Nephron progenitor cell (in vitro differentiated cells): ENCODE measurements around the gene NADSYN1.
A peak's percentile ranks its signal among the peaks of the same experiment; 100 is the strongest.

ENCODE experiments used
- DNase-seq: peaks from one replicate; pipeline ENCODE4 v3.0.0; 2021
- H3K27ac Mint-ChIP-seq: 2 replicates; pipeline ENCODE4 v1.8.0; 2021; ENCODE audit warnings: mild to moderate bottlenecking, moderate library complexity, mixed read lengths
- H3K27me3 Mint-ChIP-seq: 2 replicates; pipeline ENCODE4 v1.8.0; 2021; ENCODE audit warnings: mild to moderate bottlenecking, low read depth, mixed read lengths; ENCODE audit not compliant: poor library complexity
- H3K36me3 Mint-ChIP-seq: 2 replicates; pipeline ENCODE4 v1.8.0; 2021; ENCODE audit warnings: low read depth, mixed read lengths
- H3K4me1 Mint-ChIP-seq: 2 replicates; pipeline ENCODE4 v1.8.0; 2021; ENCODE audit warnings: mixed read lengths
- H3K4me3 Mint-ChIP-seq: 2 replicates; pipeline ENCODE4 v1.8.0; 2021; ENCODE audit warnings: mild to moderate bottlenecking, moderate library complexity, mixed read lengths
- H3K9me3 Mint-ChIP-seq: 2 replicates; pipeline ENCODE4 v1.8.0; 2021; ENCODE audit warnings: mild to moderate bottlenecking, moderate library complexity, mixed read lengths
- CTCF ChIP-seq: fragments of 200-600 bp; sonication (generic); IDR thresholded peaks from 2 replicates; pipeline ENCODE4 v1.5.0; 2021; ENCODE audit warnings: antibody characterized with exemption

The NADSYN1 gene

GRCh38 chr11:71449596-71449995, 3.4 kb upstream of the NADSYN1 start:
- H3K27me3 Mint-ChIP-seq = peaks cover 8% of the 10 kb centered on the region
- peaks cover 15% of the 10 kb centered on the region for H3K9me3 Mint-ChIP-seq
- peaks cover 29% of the 10 kb centered on the region for H3K36me3 Mint-ChIP-seq
- no peak for TF ChIP-seq CTCF
- H3K4me1 Mint-ChIP-seq = peaks cover 70% of the 10 kb centered on the region
- DNase-seq = no peak
- no peak overlapping the region for H3K27ac Mint-ChIP-seq
- H3K4me3 Mint-ChIP-seq = peak overlapping the region; percentile 90

- peaks cover 8% of the 10 kb centered on the region for H3K27me3 Mint-ChIP-seq
- peaks cover 27% of the 10 kb centered on the region for H3K36me3 Mint-ChIP-seq
- peaks cover 73% of the 10 kb centered on the region for H3K4me1 Mint-ChIP-seq
- no peak for DNase-seq
- peaks cover 15% of the 10 kb centered on the region for H3K9me3 Mint-ChIP-seq
- H3K4me3 Mint-ChIP-seq = peak overlapping the region; percentile 38
- H3K27ac Mint-ChIP-seq = no peak overlapping the region
- TF ChIP-seq CTCF = no peak
These were observed 2.5 kb upstream of the NADSYN1 start for GRCh38 chr11:71450507-71450906.

GRCh38 chr11:71450939-71451338, 2.1 kb upstream of the NADSYN1 start:
- DNase-seq = no peak
- Mint-ChIP-seq H3K9me3 (peaks cover 12% of the 10 kb centered on the region), H3K27ac (no peak overlapping the region), H3K36me3 (peaks cover 26% of the 10 kb centered on the region), H3K27me3 (peaks cover 8% of the 10 kb centered on the region), H3K4me1 (peaks cover 71% of the 10 kb centered on the region), H3K4me3 (peak overlapping the region; percentile 39)
- TF ChIP-seq CTCF = no peak

GRCh38 chr11:71451596-71452198, 1.3 kb upstream of the NADSYN1 start:
- peak; percentile 29 for DNase-seq
- Mint-ChIP-seq H3K4me3 (peak overlapping the region; percentile 83), H3K36me3 (peaks cover 26% of the 10 kb centered on the region), H3K27me3 (peaks cover 8% of the 10 kb centered on the region), H3K4me1 (peaks cover 63% of the 10 kb centered on the region), H3K27ac (no peak overlapping the region), H3K9me3 (peaks cover 4% of the 10 kb centered on the region)
- TF ChIP-seq CTCF = no peak

- TF ChIP-seq CTCF = no peak
- Mint-ChIP-seq H3K27me3 (peaks cover 8% of the 10 kb centered on the region), H3K4me1 (peaks cover 56% of the 10 kb centered on the region), H3K4me3 (peak overlapping the region; percentile 83), H3K36me3 (peaks cover 25% of the 10 kb centered on the region), H3K27ac (no peak overlapping the region), H3K9me3 (no peaks in the 10 kb centered on the region)
- no peak for DNase-seq
These were observed 585 bp upstream of the NADSYN1 start for GRCh38 chr11:71452199-71453036.
